IMR-90 (cell line): ENCODE measurements around the gene ANKRD11.

Experiments
- BHLHE40 ChIP-seq: fragments of 150-350 bp; IDR thresholded peaks from 2 replicates; pipeline ENCODE4 v1.6.1; 2016; ENCODE audit warnings: mild to moderate bottlenecking, low read depth, low read length
- CHD1 ChIP-seq: IDR thresholded peaks from 2 replicates; pipeline ENCODE4 v1.6.1; 2012; ENCODE audit warnings: low read depth, low read length, improper control_type of control experiment
- CTCF ChIP-seq: conservative IDR thresholded peaks from 2 replicates; pipeline ENCODE4 v1.5.1; 2012; ENCODE audit warnings: mild to moderate bottlenecking, low read depth, low read length, improper control_type of control experiment
- MAZ ChIP-seq: IDR thresholded peaks from 2 replicates; pipeline ENCODE4 v1.6.1; 2012; ENCODE audit warnings: low read depth, mild to moderate bottlenecking, low read length, improper control_type of control experiment, moderate library complexity, borderline replicate concordance
- MXI1 ChIP-seq: IDR thresholded peaks from 2 replicates; pipeline ENCODE4 v1.6.1; 2012; ENCODE audit warnings: low read depth, mild to moderate bottlenecking, low read length, moderate library complexity, borderline replicate concordance
- POLR2A ChIP-seq: IDR thresholded peaks from 2 replicates; pipeline ENCODE4 v1.6.1; 2012; ENCODE audit warnings: mild to moderate bottlenecking, low read depth, low read length
- RAD21 ChIP-seq: IDR thresholded peaks from 2 replicates; pipeline ENCODE4 v1.6.1; 2012; ENCODE audit warnings: low read length, improper control_type of control experiment
- RCOR1 ChIP-seq: IDR thresholded peaks from 2 replicates; pipeline ENCODE4 v1.6.1; 2012; ENCODE audit warnings: mild to moderate bottlenecking, low read length, improper control_type of control experiment; ENCODE audit not compliant: insufficient replicate concordance
- RFX5 ChIP-seq: IDR thresholded peaks from 2 replicates; pipeline ENCODE4 v1.8.0; 2012; ENCODE audit warnings: low read depth, mild to moderate bottlenecking, low read length, moderate library complexity
- SMC3 ChIP-seq: fragments of 150-350 bp; IDR thresholded peaks from 2 replicates; pipeline ENCODE4 v1.6.1; 2016; ENCODE audit warnings: low read depth, mild to moderate bottlenecking, antibody characterized with exemption, low read length, moderate library complexity
- USF2 ChIP-seq: fragments of 150-350 bp; IDR thresholded peaks from 2 replicates; pipeline ENCODE4 v1.6.1; 2017; ENCODE audit warnings: mild to moderate bottlenecking, antibody characterized with exemption, low read length, low read depth
- TF ChIP-seq, protein P1 (sequence below): fragments of 150-350 bp; IDR thresholded peaks from 2 replicates; pipeline ENCODE4 v1.6.1; 2016; ENCODE audit warnings: low read depth, mild to moderate bottlenecking, low read length, moderate library complexity, borderline replicate concordance

GRCh38 chr16:89268585-89268984 lies 221.8 kb downstream of the ANKRD11 start:
- TF ChIP-seq CHD1 (no peak), MXI1 (no peak), CTCF (no peak), USF2 (no peak), SMC3 (no peak), POLR2A (no peak), MAZ (no peak), BHLHE40 (no peak), RCOR1 (no peak), RAD21 (no peak), RFX5 (no peak)
- TF ChIP-seq, protein P1, sequence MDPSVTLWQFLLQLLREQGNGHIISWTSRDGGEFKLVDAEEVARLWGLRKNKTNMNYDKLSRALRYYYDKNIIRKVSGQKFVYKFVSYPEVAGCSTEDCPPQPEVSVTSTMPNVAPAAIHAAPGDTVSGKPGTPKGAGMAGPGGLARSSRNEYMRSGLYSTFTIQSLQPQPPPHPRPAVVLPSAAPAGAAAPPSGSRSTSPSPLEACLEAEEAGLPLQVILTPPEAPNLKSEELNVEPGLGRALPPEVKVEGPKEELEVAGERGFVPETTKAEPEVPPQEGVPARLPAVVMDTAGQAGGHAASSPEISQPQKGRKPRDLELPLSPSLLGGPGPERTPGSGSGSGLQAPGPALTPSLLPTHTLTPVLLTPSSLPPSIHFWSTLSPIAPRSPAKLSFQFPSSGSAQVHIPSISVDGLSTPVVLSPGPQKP, result no peak
